ENCODE measurements around the gene UQCRHL. TPM values are rescaled to one million over a fixed set of nuclear protein-coding genes. Genes with fewer than 3 reads are reported as not detected.

The UQCRHL gene
- total RNA-seq, 1 experiment from 2014 or later: 4.9 TPM

GRCh38 chr1:15852036-15852827 lies 44.8 kb upstream of the UQCRHL start:
- peaks cover 23% of the 10 kb centered on the region; the same call in 1 of the 2 replicates for H3F3A ChIP-seq (ENCODE audit: insufficient read depth, low read depth)
- DNase-seq: no peak
- no peak for TF ChIP-seq EZH2 (IDR thresholded peaks at IDR 0.05; ENCODE audit: low read depth)
- TF ChIP-seq CTCF (conservative IDR thresholded peaks at IDR 0.05): no peak
- no peak overlapping the region for H3K27ac ChIP-seq
- H2AFZ ChIP-seq: no peak overlapping the region
- CTCF ChIA-PET: no interaction called here
- H3K4me3 ChIP-seq: no peak overlapping the region
- peaks cover 96% of the 10 kb centered on the region for H3K79me2 ChIP-seq (ENCODE audit: low read depth)
- no peaks in the 10 kb centered on the region for H3K27me3 ChIP-seq (ENCODE audit: insufficient read depth, low read depth)
- peak overlapping the region; percentile 95; the same call in 1 of the 2 replicates for H3K4me2 ChIP-seq
- no peaks in the 10 kb centered on the region for H3K9me3 ChIP-seq (ENCODE audit: insufficient read depth, low read depth)
- peaks cover 20% of the 10 kb centered on the region for H3K4me1 ChIP-seq (replicated peaks; ENCODE audit: insufficient read depth)
- POLR2A ChIA-PET (ENCODE audit: unreplicated experiment): interaction anchor here (0.6 kb wide), 1 partner anchor 9 kb away, joined by 8 read pairs; no protein-coding TSS in a partner anchor
- no peaks in the 10 kb centered on the region for H3K9me2 ChIP-seq (ENCODE audit: insufficient read depth)
- intact Hi-C loops (cut with micrococcal nuclease; ENCODE audit: unreplicated experiment): no loop called here
- BruUV-seq (replicated peaks): no TSS peak
- H3K36me3 ChIP-seq (ENCODE audit: low read depth): no peaks in the 10 kb centered on the region
- peaks cover 16% of the 10 kb centered on the region for H4K20me1 ChIP-seq (ENCODE audit: insufficient read depth)

- H3F3A ChIP-seq (ENCODE audit: insufficient read depth, low read depth): peaks cover 23% of the 10 kb centered on the region; the same call in 1 of the 2 replicates
- H3K36me3 ChIP-seq (ENCODE audit: low read depth): no peaks in the 10 kb centered on the region
- H3K4me2 ChIP-seq: peak overlapping the region; percentile 95; the same call in 1 of the 2 replicates
- no peak for DNase-seq
- BruUV-seq (replicated peaks): no TSS peak
- H2AFZ ChIP-seq: no peak overlapping the region
- H4K20me1 ChIP-seq (ENCODE audit: insufficient read depth): peaks cover 12% of the 10 kb centered on the region
- TF ChIP-seq CTCF (conservative IDR thresholded peaks at IDR 0.05) (no peak), EZH2 (IDR thresholded peaks at IDR 0.05; ENCODE audit: low read depth) (no peak)
- no peaks in the 10 kb centered on the region for H3K27me3 ChIP-seq (ENCODE audit: insufficient read depth, low read depth)
- no peaks in the 10 kb centered on the region for H3K9me3 ChIP-seq (ENCODE audit: insufficient read depth, low read depth)
- H3K4me3 ChIP-seq: no peak overlapping the region
- 0 out of 2 replicates have a peak overlapping the region, but pooled peaks have one; percentile 90 for H3K27ac ChIP-seq
- no peaks in the 10 kb centered on the region for H3K9me2 ChIP-seq (ENCODE audit: insufficient read depth)
- ChIA-PET POLR2A (ENCODE audit: unreplicated experiment) (interaction anchor here (0.6 kb wide), 1 partner anchor 12 kb away, joined by 5 read pairs; no protein-coding TSS in a partner anchor), CTCF (no interaction called here)
- intact Hi-C loops (cut with micrococcal nuclease; ENCODE audit: unreplicated experiment): no loop called here
- peaks cover 20% of the 10 kb centered on the region for H3K4me1 ChIP-seq (replicated peaks; ENCODE audit: insufficient read depth)
- peaks cover 96% of the 10 kb centered on the region for H3K79me2 ChIP-seq (ENCODE audit: low read depth)
These were observed 44.0 kb upstream of the UQCRHL start for GRCh38 chr1:15851210-15852035.

- H3K4me3 ChIP-seq: peak overlapping the region; percentile 95
- H3K4me2 ChIP-seq: peak overlapping the region; percentile 95
- no peaks in the 10 kb centered on the region for H3K9me2 ChIP-seq (ENCODE audit: insufficient read depth)
- DNase-seq: no peak
- no TSS peak for BruUV-seq (replicated peaks)
- POLR2A ChIA-PET (ENCODE audit: unreplicated experiment): interaction anchor here (0.7 kb wide), 1 partner anchor 27 kb away, joined by 3 read pairs; no protein-coding TSS in a partner anchor
- no peak overlapping the region for H2AFZ ChIP-seq
- H3K4me1 ChIP-seq (replicated peaks; ENCODE audit: insufficient read depth): peaks cover 20% of the 10 kb centered on the region
- H4K20me1 ChIP-seq (ENCODE audit: insufficient read depth): peaks cover 12% of the 10 kb centered on the region
- H3K9me3 ChIP-seq (ENCODE audit: insufficient read depth, low read depth): no peaks in the 10 kb centered on the region
- TF ChIP-seq EZH2 (IDR thresholded peaks at IDR 0.05; ENCODE audit: low read depth): no peak
- no peak for TF ChIP-seq CTCF (conservative IDR thresholded peaks at IDR 0.05)
- H3K27ac ChIP-seq: peak overlapping the region; percentile 90
- CTCF ChIA-PET: no interaction called here
- intact Hi-C loops (cut with micrococcal nuclease; ENCODE audit: unreplicated experiment): loop anchor here (1.0 kb wide), 1 partner anchor 74 kb away; no protein-coding TSS in a partner anchor
- H3K79me2 ChIP-seq (ENCODE audit: low read depth): peaks cover 93% of the 10 kb centered on the region
- H3F3A ChIP-seq (ENCODE audit: insufficient read depth, low read depth): peaks cover 23% of the 10 kb centered on the region; the same call in 1 of the 2 replicates
- no peaks in the 10 kb centered on the region for H3K36me3 ChIP-seq (ENCODE audit: low read depth)
- no peaks in the 10 kb centered on the region for H3K27me3 ChIP-seq (ENCODE audit: insufficient read depth, low read depth)
These were observed 43.1 kb upstream of the UQCRHL start for GRCh38 chr1:15850471-15851001.
